WTC11 (cell line): ENCODE data around the gene CYP27A1.

ENCODE experiments used
- ATF3 ChIP-seq: sonication (generic); formaldehyde crosslinking; conservative IDR thresholded peaks from 2 replicates; pipeline ENCODE4 v1.8.1; 2022; ENCODE audit warnings: mild to moderate bottlenecking, missing genetic modification reagents
- CBFB ChIP-seq: sonication (generic); formaldehyde crosslinking; IDR thresholded peaks from 2 replicates; pipeline ENCODE4 v1.8.1; 2022; ENCODE audit warnings: mild to moderate bottlenecking, low read depth, missing genetic modification reagents
- ETV6 ChIP-seq: sonication (generic); formaldehyde crosslinking; IDR thresholded peaks from 2 replicates; pipeline ENCODE4 v1.8.1; 2022; ENCODE audit warnings: mild to moderate bottlenecking, missing genetic modification reagents
- USF1 ChIP-seq: sonication (generic); formaldehyde crosslinking; IDR thresholded peaks from 2 replicates; pipeline ENCODE4 v1.8.0; 2022; ENCODE audit warnings: mild to moderate bottlenecking, missing genetic modification reagents
- ZNF138 ChIP-seq: sonication (generic); formaldehyde crosslinking; conservative IDR thresholded peaks from 2 replicates; pipeline ENCODE4 v1.8.1; 2022; ENCODE audit warnings: mild to moderate bottlenecking, moderate library complexity, missing genetic modification reagents
- TF ChIP-seq, protein P1 (sequence below): sonication (generic); formaldehyde crosslinking; IDR thresholded peaks from 2 replicates; pipeline ENCODE4 v1.8.0; 2022; ENCODE audit warnings: mild to moderate bottlenecking, missing genetic modification reagents
- TF ChIP-seq, protein P2 (sequence below): fragments of 250-450 bp; sonication (Bioruptor Pico); IDR thresholded peaks from 2 replicates; pipeline ENCODE4 v1.8.0; 2021; ENCODE audit warnings: mild to moderate bottlenecking
- TF ChIP-seq, protein P3 (sequence below): sonication (generic); formaldehyde crosslinking; IDR thresholded peaks from 2 replicates; pipeline ENCODE4 v1.8.1; 2023; ENCODE audit warnings: mild to moderate bottlenecking, missing genetic modification reagents, borderline replicate concordance

GRCh38 chr2:218746960-218747359, 35.0 kb upstream of the CYP27A1 start:
- TF ChIP-seq, protein P1, sequence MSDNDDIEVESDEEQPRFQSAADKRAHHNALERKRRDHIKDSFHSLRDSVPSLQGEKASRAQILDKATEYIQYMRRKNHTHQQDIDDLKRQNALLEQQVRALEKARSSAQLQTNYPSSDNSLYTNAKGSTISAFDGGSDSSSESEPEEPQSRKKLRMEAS (CRISPR knock-in tag) = no peak
- TF ChIP-seq, protein P2, sequence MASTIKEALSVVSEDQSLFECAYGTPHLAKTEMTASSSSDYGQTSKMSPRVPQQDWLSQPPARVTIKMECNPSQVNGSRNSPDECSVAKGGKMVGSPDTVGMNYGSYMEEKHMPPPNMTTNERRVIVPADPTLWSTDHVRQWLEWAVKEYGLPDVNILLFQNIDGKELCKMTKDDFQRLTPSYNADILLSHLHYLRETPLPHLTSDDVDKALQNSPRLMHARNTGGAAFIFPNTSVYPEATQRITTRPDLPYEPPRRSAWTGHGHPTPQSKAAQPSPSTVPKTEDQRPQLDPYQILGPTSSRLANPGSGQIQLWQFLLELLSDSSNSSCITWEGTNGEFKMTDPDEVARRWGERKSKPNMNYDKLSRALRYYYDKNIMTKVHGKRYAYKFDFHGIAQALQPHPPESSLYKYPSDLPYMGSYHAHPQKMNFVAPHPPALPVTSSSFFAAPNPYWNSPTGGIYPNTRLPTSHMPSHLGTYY (CRISPR knock-in tag) = no peak
- no peak for TF ChIP-seq ATF3 (CRISPR knock-in tag)
- no peak for TF ChIP-seq ZNF138 (CRISPR knock-in tag)
- TF ChIP-seq, protein P3, sequence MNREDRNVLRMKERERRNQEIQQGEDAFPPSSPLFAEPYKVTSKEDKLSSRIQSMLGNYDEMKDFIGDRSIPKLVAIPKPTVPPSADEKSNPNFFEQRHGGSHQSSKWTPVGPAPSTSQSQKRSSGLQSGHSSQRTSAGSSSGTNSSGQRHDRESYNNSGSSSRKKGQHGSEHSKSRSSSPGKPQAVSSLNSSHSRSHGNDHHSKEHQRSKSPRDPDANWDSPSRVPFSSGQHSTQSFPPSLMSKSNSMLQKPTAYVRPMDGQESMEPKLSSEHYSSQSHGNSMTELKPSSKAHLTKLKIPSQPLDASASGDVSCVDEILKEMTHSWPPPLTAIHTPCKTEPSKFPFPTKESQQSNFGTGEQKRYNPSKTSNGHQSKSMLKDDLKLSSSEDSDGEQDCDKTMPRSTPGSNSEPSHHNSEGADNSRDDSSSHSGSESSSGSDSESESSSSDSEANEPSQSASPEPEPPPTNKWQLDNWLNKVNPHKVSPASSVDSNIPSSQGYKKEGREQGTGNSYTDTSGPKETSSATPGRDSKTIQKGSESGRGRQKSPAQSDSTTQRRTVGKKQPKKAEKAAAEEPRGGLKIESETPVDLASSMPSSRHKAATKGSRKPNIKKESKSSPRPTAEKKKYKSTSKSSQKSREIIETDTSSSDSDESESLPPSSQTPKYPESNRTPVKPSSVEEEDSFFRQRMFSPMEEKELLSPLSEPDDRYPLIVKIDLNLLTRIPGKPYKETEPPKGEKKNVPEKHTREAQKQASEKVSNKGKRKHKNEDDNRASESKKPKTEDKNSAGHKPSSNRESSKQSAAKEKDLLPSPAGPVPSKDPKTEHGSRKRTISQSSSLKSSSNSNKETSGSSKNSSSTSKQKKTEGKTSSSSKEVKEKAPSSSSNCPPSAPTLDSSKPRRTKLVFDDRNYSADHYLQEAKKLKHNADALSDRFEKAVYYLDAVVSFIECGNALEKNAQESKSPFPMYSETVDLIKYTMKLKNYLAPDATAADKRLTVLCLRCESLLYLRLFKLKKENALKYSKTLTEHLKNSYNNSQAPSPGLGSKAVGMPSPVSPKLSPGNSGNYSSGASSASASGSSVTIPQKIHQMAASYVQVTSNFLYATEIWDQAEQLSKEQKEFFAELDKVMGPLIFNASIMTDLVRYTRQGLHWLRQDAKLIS = no peak
- no peak for TF ChIP-seq ETV6 (CRISPR knock-in tag)
- TF ChIP-seq USF1 (CRISPR knock-in tag) = no peak
- no peak for TF ChIP-seq CBFB
